ENCODE measurements around the gene MARK3. TPM values are rescaled to one million over a fixed set of nuclear protein-coding genes. Genes with fewer than 3 reads are reported as not detected.

Gene MARK3
- total RNA-seq, 2 experiments from 2014 or later = 87.4 to 88.0 TPM

GRCh38 chr14:103535891-103536565 lies 150.8 kb downstream of the MARK3 start:
- Mint-ChIP-seq H3K36me3 (no peaks in the 10 kb centered on the region), H3K27ac (no peak overlapping the region), H3K9me3 (no peaks in the 10 kb centered on the region), H3K4me1 (peaks cover 2% of the 10 kb centered on the region), H3K4me3 (no peak overlapping the region), H3K27me3 (peaks cover 2% of the 10 kb centered on the region)
- no peak for ATAC-seq (ENCODE audit: low read depth)
- DNase-seq = no peak
- POLR2A ChIA-PET = interaction anchor here (1.4 kb wide), 1 partner anchor 15 kb away, joined by 4 read pairs; no protein-coding TSS in a partner anchor

- Mint-ChIP-seq H3K36me3 (no peaks in the 10 kb centered on the region), H3K9me3 (no peaks in the 10 kb centered on the region), H3K27me3 (peaks cover 2% of the 10 kb centered on the region), H3K27ac (no peak overlapping the region), H3K4me3 (no peak overlapping the region), H3K4me1 (no peaks in the 10 kb centered on the region)
- DNase-seq (no peak), ATAC-seq (ENCODE audit: low read depth) (no peak)
- POLR2A ChIA-PET = interaction anchor here (1.4 kb wide), 1 partner anchor 16 kb away, joined by 4 read pairs; no protein-coding TSS in a partner anchor
These were observed 151.5 kb downstream of the MARK3 start for GRCh38 chr14:103536693-103537092.

- DNase-seq (no peak), ATAC-seq (ENCODE audit: low read depth) (no peak)
- POLR2A ChIA-PET = interaction anchor here (1.4 kb wide), 1 partner anchor 16 kb away, joined by 4 read pairs; no protein-coding TSS in a partner anchor
- Mint-ChIP-seq H3K36me3 (no peaks in the 10 kb centered on the region), H3K9me3 (no peaks in the 10 kb centered on the region), H3K27ac (no peak overlapping the region), H3K27me3 (peaks cover 2% of the 10 kb centered on the region), H3K4me3 (no peak overlapping the region), H3K4me1 (no peaks in the 10 kb centered on the region)
These were observed 152.2 kb downstream of the MARK3 start for GRCh38 chr14:103537175-103537990.

GRCh38 chr14:103538291-103539055 lies 153.3 kb downstream of the MARK3 start:
- POLR2A ChIA-PET = interaction anchor here (2.3 kb wide), 1 partner anchor 10 kb away, joined by 12 read pairs; the partner anchor contains the start of gene TRMT61A
- no peaks in the 10 kb centered on the region for H3K9me3 Mint-ChIP-seq

GRCh38 chr14:103539056-103539825 lies 154.0 kb downstream of the MARK3 start:
- Mint-ChIP-seq H3K4me3 (no peak overlapping the region), H3K9me3 (no peaks in the 10 kb centered on the region), H3K27ac (no peak overlapping the region), H3K4me1 (no peaks in the 10 kb centered on the region), H3K27me3 (peaks cover 2% of the 10 kb centered on the region), H3K36me3 (no peaks in the 10 kb centered on the region)
- no peak for DNase-seq
- POLR2A ChIA-PET = interaction anchor here (2.3 kb wide), 1 partner anchor 10 kb away, joined by 12 read pairs; the partner anchor contains the start of gene TRMT61A
- ATAC-seq (ENCODE audit: low read depth) = no peak

More at GRCh38 chr14:103538291-103539055, 153.3 kb downstream of the MARK3 start:
- Mint-ChIP-seq H3K36me3 (no peaks in the 10 kb centered on the region), H3K4me3 (no peak overlapping the region), H3K4me1 (no peaks in the 10 kb centered on the region), H3K27me3 (peaks cover 2% of the 10 kb centered on the region), H3K27ac (no peak overlapping the region)
- no peak for ATAC-seq (ENCODE audit: low read depth)
- DNase-seq = no peak

- POLR2A ChIA-PET = interaction anchor here (2.3 kb wide), 1 partner anchor 12 kb away, joined by 12 read pairs; the partner anchor contains the start of gene TRMT61A
- H3K27me3 Mint-ChIP-seq = peaks cover 2% of the 10 kb centered on the region
- H3K4me3 Mint-ChIP-seq = no peak overlapping the region
- H3K36me3 Mint-ChIP-seq = no peaks in the 10 kb centered on the region
- ATAC-seq (ENCODE audit: low read depth) (no peak), DNase-seq (no peak)
- no peaks in the 10 kb centered on the region for H3K4me1 Mint-ChIP-seq
- no peaks in the 10 kb centered on the region for H3K9me3 Mint-ChIP-seq
- no peak overlapping the region for H3K27ac Mint-ChIP-seq
These were observed 155.8 kb downstream of the MARK3 start for GRCh38 chr14:103540821-103541708.

GRCh38 chr14:103541709-103542604 lies 156.7 kb downstream of the MARK3 start:
- Mint-ChIP-seq H3K4me1 (no peaks in the 10 kb centered on the region), H3K36me3 (no peaks in the 10 kb centered on the region), H3K27ac (no peak overlapping the region), H3K27me3 (peaks cover 2% of the 10 kb centered on the region), H3K4me3 (no peak overlapping the region), H3K9me3 (no peaks in the 10 kb centered on the region)
- ATAC-seq (ENCODE audit: low read depth) (no peak), DNase-seq (no peak)
- POLR2A ChIA-PET = no interaction called here

GRCh38 chr14:103542605-103543088 lies 157.4 kb downstream of the MARK3 start:
- POLR2A ChIA-PET = no interaction called here
- ATAC-seq (ENCODE audit: low read depth) (no peak), DNase-seq (no peak)
- no peaks in the 10 kb centered on the region for H3K4me1 Mint-ChIP-seq
- H3K9me3 Mint-ChIP-seq = no peaks in the 10 kb centered on the region
- H3K27me3 Mint-ChIP-seq = peaks cover 2% of the 10 kb centered on the region
- H3K27ac Mint-ChIP-seq = no peak overlapping the region
- H3K4me3 Mint-ChIP-seq = no peak overlapping the region
- no peaks in the 10 kb centered on the region for H3K36me3 Mint-ChIP-seq

- no peaks in the 10 kb centered on the region for H3K4me1 Mint-ChIP-seq
- ATAC-seq (ENCODE audit: low read depth) (no peak), DNase-seq (no peak)
- no peaks in the 10 kb centered on the region for H3K9me3 Mint-ChIP-seq
- H3K27ac Mint-ChIP-seq = no peak overlapping the region
- POLR2A ChIA-PET = interaction anchor here (1.4 kb wide), 1 partner anchor 22 kb away, joined by 3 read pairs; no protein-coding TSS in a partner anchor
- no peak overlapping the region for H3K4me3 Mint-ChIP-seq
- no peaks in the 10 kb centered on the region for H3K36me3 Mint-ChIP-seq
- peaks cover 2% of the 10 kb centered on the region for H3K27me3 Mint-ChIP-seq
These were observed 157.9 kb downstream of the MARK3 start for GRCh38 chr14:103543140-103543539.

- Mint-ChIP-seq H3K36me3 (no peaks in the 10 kb centered on the region), H3K4me3 (no peak overlapping the region), H3K9me3 (no peaks in the 10 kb centered on the region), H3K27ac (no peak overlapping the region), H3K4me1 (no peaks in the 10 kb centered on the region), H3K27me3 (peaks cover 2% of the 10 kb centered on the region)
- no peak for DNase-seq
- ATAC-seq (ENCODE audit: low read depth) = no peak
- POLR2A ChIA-PET = interaction anchor here (1.4 kb wide), 1 partner anchor 22 kb away, joined by 3 read pairs; no protein-coding TSS in a partner anchor
These were observed 158.6 kb downstream of the MARK3 start for GRCh38 chr14:103543721-103544387.
